ACC112 (cell line): ENCODE data around the gene PRRC2B.
"Not testable (repeated sequence)": the region's sequence is repeated elsewhere in the genome, so short reads cannot be mapped to it uniquely, and the experiment has no call there.

Source experiments
- H2AFZ ChIP-seq: fragments of 200-600 bp; sonication (generic); one replicate; pipeline ENCODE4 v1.6.0; 2017; ENCODE audit warnings: antibody characterized with exemption, low read length; ENCODE audit not compliant: unreplicated experiment
- H3K27ac ChIP-seq: fragments of 200-600 bp; sonication (generic); 2 replicates; pipeline ENCODE4 v1.5.1; 2014; ENCODE audit warnings: low read depth, mild to moderate bottlenecking, antibody characterized with exemption, low read length, moderate library complexity
- H3K27me3 ChIP-seq: fragments of 200-600 bp; sonication (generic); 2 replicates; pipeline ENCODE4 v1.6.1; 2014; ENCODE audit warnings: mild to moderate bottlenecking, antibody characterized with exemption, low read length, moderate library complexity, mixed read lengths; ENCODE audit not compliant: insufficient read depth
- H3K36me3 ChIP-seq: fragments of 200-600 bp; sonication (generic); 2 replicates; pipeline ENCODE4 v1.6.1; 2016; ENCODE audit warnings: mild to moderate bottlenecking, antibody characterized with exemption, low read length, moderate library complexity, mixed read lengths; ENCODE audit not compliant: insufficient read depth
- H3K4me1 ChIP-seq: fragments of 200-600 bp; sonication (generic); one replicate; pipeline ENCODE4 v1.6.1; 2016; ENCODE audit warnings: low read length, mixed read lengths; ENCODE audit not compliant: insufficient read depth, unreplicated experiment, control insufficient read depth
- H3K4me3 ChIP-seq: fragments of 200-600 bp; sonication (generic); 2 replicates; pipeline ENCODE4 v1.5.1; 2014; ENCODE audit warnings: mild to moderate bottlenecking, low read depth, low read length
- H3K79me2 ChIP-seq: fragments of 200-600 bp; sonication (generic); one replicate; pipeline ENCODE4 v1.6.0; 2016; ENCODE audit warnings: low read length; ENCODE audit not compliant: control insufficient read depth, unreplicated experiment, insufficient read depth

PRRC2B gene

DNA sequence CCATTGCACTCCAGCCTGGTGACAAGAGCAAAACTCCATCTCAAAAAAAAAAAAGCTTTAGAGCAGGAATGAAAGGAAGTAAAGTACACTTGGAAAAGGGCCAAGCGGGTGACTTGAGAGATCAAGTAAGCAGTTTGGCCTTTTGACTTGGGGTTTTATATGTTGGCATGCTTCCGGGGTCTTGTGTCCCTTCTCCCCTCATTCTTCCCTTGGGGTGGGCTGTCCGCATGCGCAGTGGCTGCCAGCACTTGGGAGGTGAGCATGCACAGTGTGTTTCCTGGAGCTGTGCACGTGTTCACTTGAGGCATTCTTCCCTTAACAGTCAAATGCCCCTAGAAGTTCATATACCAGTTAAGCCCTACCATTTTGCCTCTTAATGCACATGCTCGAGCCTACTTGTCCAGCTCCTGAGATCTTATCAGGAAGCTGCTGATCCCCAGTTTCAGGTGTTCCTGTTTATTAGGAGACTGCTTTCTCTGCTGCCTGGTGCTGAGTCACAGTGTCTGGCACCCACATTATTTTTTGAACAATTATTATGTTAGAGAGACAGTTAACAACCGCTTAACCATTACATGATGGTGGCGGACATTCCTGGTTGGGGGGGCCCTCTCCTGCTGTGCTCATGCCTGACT is 32.6 kb upstream of the PRRC2B start:
- no peak overlapping the region for H3K4me3 ChIP-seq
- H2AFZ ChIP-seq = no peak overlapping the region
- no peaks in the 10 kb centered on the region for H3K36me3 ChIP-seq
- peaks cover 17% of the 10 kb centered on the region for H3K4me1 ChIP-seq
- no peak overlapping the region for H3K27ac ChIP-seq
- H3K27me3 ChIP-seq = no peaks in the 10 kb centered on the region
- no peaks in the 10 kb centered on the region for H3K79me2 ChIP-seq

- Histone ChIP-seq H3K36me3 (no peaks in the 10 kb centered on the region), H2AFZ (no peak overlapping the region), H3K27me3 (no peaks in the 10 kb centered on the region), H3K4me1 (peaks cover 17% of the 10 kb centered on the region), H3K27ac (no peak overlapping the region), H3K79me2 (no peaks in the 10 kb centered on the region), H3K4me3 (no peak overlapping the region)
Measured at GRCh38 chr9:131365546-131365945, 28.3 kb upstream of the PRRC2B start.

DNA sequence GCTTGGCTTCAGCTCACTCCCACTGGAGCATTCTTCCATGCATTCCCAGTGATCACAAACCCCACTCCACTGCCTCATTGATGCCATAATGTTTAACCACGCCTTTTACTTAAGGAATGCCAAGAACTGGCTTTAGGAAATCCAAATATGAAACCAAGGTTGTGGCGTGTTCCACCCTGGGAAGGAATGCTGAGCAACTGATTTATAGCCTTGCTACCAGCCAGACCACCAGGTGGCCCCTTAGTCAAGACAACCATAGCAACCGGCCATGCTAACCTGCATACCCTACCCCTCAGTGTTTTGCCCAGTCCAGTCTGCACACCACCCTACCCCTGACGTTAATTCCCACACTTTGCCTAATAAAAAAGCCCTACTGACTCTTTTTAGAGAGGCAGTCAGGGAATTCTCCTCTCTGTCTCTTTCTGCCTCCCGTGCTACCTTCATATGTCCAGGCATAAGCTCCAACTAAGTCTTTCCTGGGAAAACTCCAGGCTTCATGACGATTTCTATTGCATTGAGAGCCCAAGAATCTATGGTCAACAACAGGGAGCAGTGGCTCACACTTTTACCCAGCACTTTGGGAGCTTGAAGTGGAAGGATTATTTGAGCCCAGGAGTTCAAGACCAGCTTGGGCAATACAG is 27.0 kb upstream of the PRRC2B start:
- Histone ChIP-seq H3K4me3 (peak overlapping the region; percentile 9; the same call in 1 of the 2 replicates), H3K27me3 (no peaks in the 10 kb centered on the region)

GRCh38 chr9:131367450-131367849 is 26.4 kb upstream of the PRRC2B start:
- H3K27ac ChIP-seq = no peak overlapping the region
- H3K79me2 ChIP-seq = peaks cover 7% of the 10 kb centered on the region
- H2AFZ ChIP-seq = no peak overlapping the region
- no peak overlapping the region for H3K4me3 ChIP-seq
- no peaks in the 10 kb centered on the region for H3K27me3 ChIP-seq
- peaks cover 10% of the 10 kb centered on the region for H3K4me1 ChIP-seq
- no peaks in the 10 kb centered on the region for H3K36me3 ChIP-seq

More for the DNA sequence above, 27.0 kb upstream of the PRRC2B start:
- Histone ChIP-seq H2AFZ (peak overlapping the region; percentile 83), H3K27ac (no peak overlapping the region), H3K36me3 (no peaks in the 10 kb centered on the region), H3K4me1 (peaks cover 7% of the 10 kb centered on the region), H3K79me2 (peaks cover 1% of the 10 kb centered on the region)

DNA sequence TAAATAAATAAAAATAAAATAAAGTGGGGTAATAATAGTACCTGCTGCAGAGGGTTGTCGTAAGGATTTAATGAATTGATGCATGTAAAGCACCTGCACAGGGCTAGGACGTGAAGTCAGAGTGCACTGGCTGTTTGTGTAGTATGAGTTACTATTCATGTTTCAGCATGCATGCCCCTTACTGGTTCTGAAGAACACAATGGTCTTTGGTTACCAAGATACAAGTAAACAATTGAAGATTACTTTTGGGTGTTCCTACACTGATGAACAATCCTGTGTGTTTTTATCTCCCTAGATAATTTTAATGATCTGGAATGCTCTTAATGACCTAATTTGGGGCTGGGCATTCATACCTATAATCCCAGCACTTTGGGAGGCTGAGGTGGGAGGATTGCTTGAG is 23.2 kb upstream of the PRRC2B start:
- Histone ChIP-seq H2AFZ (no peak overlapping the region), H3K79me2 (peaks cover 9% of the 10 kb centered on the region), H3K4me3 (no peak overlapping the region), H3K27ac (no peak overlapping the region), H3K4me1 (peaks cover 12% of the 10 kb centered on the region), H3K36me3 (no peaks in the 10 kb centered on the region), H3K27me3 (no peaks in the 10 kb centered on the region)

DNA sequence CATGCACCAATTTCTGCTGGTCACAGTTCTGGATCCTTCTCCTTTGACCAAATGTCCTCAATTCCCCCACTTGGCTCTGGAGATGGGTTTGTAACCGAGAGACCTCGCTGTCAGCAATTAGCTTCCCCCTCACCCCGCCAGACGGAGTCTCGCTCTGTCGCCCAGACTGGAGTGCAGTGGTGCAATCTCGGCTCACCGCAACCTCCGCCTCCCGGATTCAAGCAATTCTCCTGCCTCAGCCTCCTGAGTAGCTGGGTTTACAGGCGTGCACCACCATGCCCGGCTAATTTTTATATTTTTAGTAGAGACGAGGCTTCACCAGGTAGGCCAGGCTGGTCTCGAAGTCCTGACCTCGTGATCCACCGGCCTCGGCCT is 21.3 kb upstream of the PRRC2B start:
- Histone ChIP-seq H3K27ac (peak overlapping the region; percentile 72; the same call in 1 of the 2 replicates), H2AFZ (peak overlapping the region; percentile 87), H3K4me3 (peak overlapping the region; percentile 93)
- H3K36me3 ChIP-seq, H3K27me3 ChIP-seq, H3K4me1 ChIP-seq, H3K79me2 ChIP-seq: not testable (repeated sequence)

GRCh38 chr9:131374638-131375037 is 19.2 kb upstream of the PRRC2B start:
- H3K4me1 ChIP-seq, H3K79me2 ChIP-seq, H3K27ac ChIP-seq, H3K36me3 ChIP-seq, H2AFZ ChIP-seq, H3K27me3 ChIP-seq: not testable (repeated sequence)
- H3K4me3 ChIP-seq = peak overlapping the region; percentile 93

DNA sequence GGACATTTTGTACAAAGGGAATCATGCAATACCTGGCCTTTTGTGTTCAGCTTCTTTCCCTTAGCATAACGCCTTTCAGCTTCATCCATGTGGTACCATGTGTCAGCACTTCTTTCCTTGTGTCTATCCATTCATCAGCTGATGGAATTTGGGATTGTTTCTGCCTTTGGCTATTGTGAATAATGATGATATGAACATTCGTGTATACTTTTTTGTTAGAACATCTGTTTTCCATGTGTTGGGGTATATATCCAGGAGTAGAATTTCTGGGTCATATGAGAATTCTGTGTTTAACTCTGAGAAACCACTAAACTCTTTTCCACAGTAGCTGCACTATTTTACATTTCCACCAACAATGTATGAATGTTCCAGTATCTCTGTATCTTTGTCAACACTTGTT is 14.8 kb upstream of the PRRC2B start:
- H3K79me2 ChIP-seq = no peaks in the 10 kb centered on the region
- no peak overlapping the region for H2AFZ ChIP-seq
- no peaks in the 10 kb centered on the region for H3K27me3 ChIP-seq
- H3K4me3 ChIP-seq = no peak overlapping the region
- no peak overlapping the region for H3K27ac ChIP-seq
- peaks cover 4% of the 10 kb centered on the region for H3K4me1 ChIP-seq
- H3K36me3 ChIP-seq = no peaks in the 10 kb centered on the region

DNA sequence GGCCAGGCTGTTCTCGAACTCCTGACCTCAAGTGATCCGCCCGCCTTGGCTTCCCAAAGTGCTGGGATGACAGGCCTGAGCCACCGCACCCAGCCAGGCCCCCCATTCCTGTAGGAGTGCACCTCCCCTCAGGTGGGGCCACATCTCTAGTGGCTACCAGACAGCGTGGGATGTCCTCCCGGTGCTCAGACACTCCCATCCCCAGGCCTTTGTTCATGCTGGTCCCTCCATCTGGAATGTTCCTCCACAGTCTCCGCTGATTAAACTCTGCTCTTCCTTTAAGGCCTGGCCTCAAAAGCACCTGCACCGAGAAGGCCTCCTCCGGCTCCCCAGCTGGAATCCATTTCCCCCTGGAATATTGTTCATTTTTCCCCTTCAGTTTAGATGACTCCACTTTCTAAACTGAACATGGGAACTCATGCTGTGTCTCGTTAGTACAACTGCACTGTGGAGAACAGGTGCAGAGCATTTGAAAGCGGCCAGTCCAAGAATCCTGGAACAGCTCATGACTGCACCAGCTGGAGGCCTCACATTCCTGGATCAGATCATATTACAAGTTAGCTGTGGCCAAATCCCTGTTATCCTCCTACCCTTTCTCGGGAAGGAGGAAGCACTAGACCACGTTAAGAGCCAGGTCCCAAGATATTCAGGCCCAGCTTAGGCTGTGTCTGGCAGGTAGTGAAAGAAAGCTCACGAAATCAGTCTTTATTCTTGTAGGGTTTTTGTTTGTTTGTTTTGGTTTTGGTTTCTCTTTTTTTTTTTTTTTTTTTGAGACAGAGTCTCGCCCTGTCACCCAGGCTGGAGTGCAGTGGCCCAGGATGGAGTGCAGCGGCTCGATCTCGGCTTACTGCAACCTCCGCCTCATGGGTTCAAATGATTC is 10.8 kb upstream of the PRRC2B start:
- Histone ChIP-seq H3K36me3 (no peaks in the 10 kb centered on the region), H3K27me3 (no peaks in the 10 kb centered on the region), H2AFZ (no peak overlapping the region), H3K27ac (no peak overlapping the region), H3K4me1 (peaks cover 4% of the 10 kb centered on the region), H3K4me3 (no peak overlapping the region), H3K79me2 (no peaks in the 10 kb centered on the region)

GRCh38 chr9:131385296-131385695 is 8.6 kb upstream of the PRRC2B start:
- Histone ChIP-seq H3K4me3 (no peak overlapping the region), H3K27ac (no peak overlapping the region), H3K4me1 (peaks cover 4% of the 10 kb centered on the region), H2AFZ (no peak overlapping the region), H3K36me3 (no peaks in the 10 kb centered on the region), H3K79me2 (no peaks in the 10 kb centered on the region), H3K27me3 (no peaks in the 10 kb centered on the region)
